PFSK-1 (cell line): Measurements from ENCODE around the gene KLK14.

Source experiments
- FOXP2 ChIP-seq: optimal IDR thresholded peaks from 2 replicates; pipeline ENCODE3; 2011; ENCODE audit warnings: borderline replicate concordance, control low read depth, inconsistent platforms; ENCODE audit not compliant: insufficient read depth; ENCODE audit errors: extremely low read length, extremely low read depth
- POLR2AphosphoS5 ChIP-seq: IDR thresholded peaks from 2 replicates; pipeline ENCODE4 v1.6.1; 2012; ENCODE audit warnings: low read depth, mild to moderate bottlenecking, control low read depth, low read length, moderate library complexity
- REST ChIP-seq, 2 experiments: IDR thresholded peaks; 2 replicates each; pipeline versions ENCODE4 v1.6.1 to v1.8.0; 2011 to 2012; ENCODE audit warnings: low read depth in 2 of 2, low read length in 2 of 2, control low read depth in 1 of 2, inconsistent platforms in 1 of 2, mild to moderate bottlenecking in 1 of 2, moderate library complexity in 1 of 2; ENCODE audit not compliant: insufficient read depth in 1 of 2
- SIN3A ChIP-seq: IDR thresholded peaks from 2 replicates; pipeline ENCODE4 v1.6.1; 2012; ENCODE audit warnings: mild to moderate bottlenecking, low read length, moderate library complexity, borderline replicate concordance; ENCODE audit not compliant: insufficient read depth
- TAF1 ChIP-seq: IDR thresholded peaks from 2 replicates; pipeline ENCODE4 v1.6.1; 2012; ENCODE audit warnings: low read length, control low read depth, borderline replicate concordance; ENCODE audit not compliant: insufficient read depth

KLK14 gene

DNA sequence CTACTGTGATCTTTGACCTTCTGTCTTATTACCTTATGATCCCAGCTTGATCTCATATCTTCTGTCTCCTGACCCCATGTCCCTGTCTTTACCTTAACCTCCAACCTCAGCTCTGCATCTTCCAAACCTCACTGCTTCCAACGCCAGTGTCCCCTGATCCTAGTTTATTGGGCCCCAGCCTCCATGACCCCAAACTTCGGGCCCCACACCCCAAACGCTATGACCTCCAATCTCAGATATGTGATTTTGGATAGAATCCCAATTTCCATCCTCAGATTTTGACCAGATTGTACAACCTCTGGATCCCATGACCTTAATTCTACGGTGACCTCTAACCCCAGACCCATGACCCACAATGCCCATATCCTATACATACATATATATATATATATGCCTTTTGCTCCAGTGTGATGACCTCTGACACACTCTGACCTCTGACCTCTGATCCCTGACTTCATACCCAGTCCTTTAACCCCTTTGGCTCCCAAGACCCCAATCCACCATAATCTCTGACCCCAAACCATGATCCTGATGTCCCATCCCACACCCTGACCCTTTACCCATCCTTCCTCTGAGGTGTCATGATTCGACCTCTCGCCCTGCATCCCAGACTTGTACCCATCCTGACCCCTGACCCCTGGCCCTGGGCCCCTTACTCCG, 51.3 kb downstream of the KLK14 start:
- TF ChIP-seq POLR2AphosphoS5 (no peak), TAF1 (no peak), SIN3A (no peak), FOXP2 (no peak), REST (IDR thresholded peaks at IDR 0.05; ENCODE audit: insufficient read depth in 1 of 2, low read depth in 2 of 2, low read length in 2 of 2) (no peak)

GRCh38 chr19:51030631-51031030, 52.1 kb downstream of the KLK14 start:
- TF ChIP-seq TAF1 (no peak), POLR2AphosphoS5 (no peak), FOXP2 (no peak), SIN3A (no peak), REST (IDR thresholded peaks at IDR 0.05; ENCODE audit: insufficient read depth in 1 of 2, low read depth in 2 of 2, low read length in 2 of 2) (no peak)

- TF ChIP-seq TAF1, result no peak
- TF ChIP-seq FOXP2, result no peak
- TF ChIP-seq REST (IDR thresholded peaks at IDR 0.05; ENCODE audit: insufficient read depth in 1 of 2, low read depth in 2 of 2, low read length in 2 of 2), result no peak
- TF ChIP-seq SIN3A, result no peak
Observed at GRCh38 chr19:51029718-51030117, 53.0 kb downstream of the KLK14 start.
